Measurements from ENCODE around the gene RAD50. TPM values are rescaled to one million over a fixed set of nuclear protein-coding genes. Genes with fewer than 3 reads are reported as not detected.

RAD50 gene
- total RNA-seq, 2 donors from 2014 or later, result 49.7 to 50.7 TPM

GRCh38 chr5:132687995-132688394 lies 131.2 kb downstream of the RAD50 start:
- Mint-ChIP-seq H3K9me3 (no peaks in the 10 kb centered on the region), H3K27me3 (ENCODE audit: insufficient read depth) (no peaks in the 10 kb centered on the region), H3K36me3 (ENCODE audit: low read depth) (peaks cover 3% of the 10 kb centered on the region), H3K4me1 (no peaks in the 10 kb centered on the region), H3K4me3 (no peak overlapping the region), H3K27ac (no peak overlapping the region)
- TF ChIP-seq, protein P1, sequence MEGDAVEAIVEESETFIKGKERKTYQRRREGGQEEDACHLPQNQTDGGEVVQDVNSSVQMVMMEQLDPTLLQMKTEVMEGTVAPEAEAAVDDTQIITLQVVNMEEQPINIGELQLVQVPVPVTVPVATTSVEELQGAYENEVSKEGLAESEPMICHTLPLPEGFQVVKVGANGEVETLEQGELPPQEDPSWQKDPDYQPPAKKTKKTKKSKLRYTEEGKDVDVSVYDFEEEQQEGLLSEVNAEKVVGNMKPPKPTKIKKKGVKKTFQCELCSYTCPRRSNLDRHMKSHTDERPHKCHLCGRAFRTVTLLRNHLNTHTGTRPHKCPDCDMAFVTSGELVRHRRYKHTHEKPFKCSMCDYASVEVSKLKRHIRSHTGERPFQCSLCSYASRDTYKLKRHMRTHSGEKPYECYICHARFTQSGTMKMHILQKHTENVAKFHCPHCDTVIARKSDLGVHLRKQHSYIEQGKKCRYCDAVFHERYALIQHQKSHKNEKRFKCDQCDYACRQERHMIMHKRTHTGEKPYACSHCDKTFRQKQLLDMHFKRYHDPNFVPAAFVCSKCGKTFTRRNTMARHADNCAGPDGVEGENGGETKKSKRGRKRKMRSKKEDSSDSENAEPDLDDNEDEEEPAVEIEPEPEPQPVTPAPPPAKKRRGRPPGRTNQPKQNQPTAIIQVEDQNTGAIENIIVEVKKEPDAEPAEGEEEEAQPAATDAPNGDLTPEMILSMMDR (conservative IDR thresholded peaks at IDR 0.05), result no peak
- no peak overlapping the region for H3K27ac ChIP-seq (ENCODE audit: low read depth, low read length)
- H3K4me1 ChIP-seq (ENCODE audit: control insufficient read depth, insufficient read depth, low read length), result no peaks in the 10 kb centered on the region
- no peak for DNase-seq
- no peak overlapping the region for H3K4me3 ChIP-seq (ENCODE audit: low read length)
- H3K36me3 ChIP-seq (ENCODE audit: control insufficient read depth, insufficient read depth, low read length), result no peaks in the 10 kb centered on the region
- no peaks in the 10 kb centered on the region for H3K27me3 ChIP-seq (ENCODE audit: control insufficient read depth, insufficient read depth, low read length, poor library complexity, severe bottlenecking)
- no peaks in the 10 kb centered on the region for H3K9me3 ChIP-seq (ENCODE audit: control insufficient read depth, low read length)
- 86 to 93% methylated on average over 1 to 5 of the region's 5 CpGs for WGBS, 2 experiments (ENCODE audit: insufficient coverage in 1 of 2, insufficient read length in 1 of 2)
- H3K9ac ChIP-seq (ENCODE audit: extremely low read depth, low read length, poor library complexity, severe bottlenecking), result no peak overlapping the region

DNA sequence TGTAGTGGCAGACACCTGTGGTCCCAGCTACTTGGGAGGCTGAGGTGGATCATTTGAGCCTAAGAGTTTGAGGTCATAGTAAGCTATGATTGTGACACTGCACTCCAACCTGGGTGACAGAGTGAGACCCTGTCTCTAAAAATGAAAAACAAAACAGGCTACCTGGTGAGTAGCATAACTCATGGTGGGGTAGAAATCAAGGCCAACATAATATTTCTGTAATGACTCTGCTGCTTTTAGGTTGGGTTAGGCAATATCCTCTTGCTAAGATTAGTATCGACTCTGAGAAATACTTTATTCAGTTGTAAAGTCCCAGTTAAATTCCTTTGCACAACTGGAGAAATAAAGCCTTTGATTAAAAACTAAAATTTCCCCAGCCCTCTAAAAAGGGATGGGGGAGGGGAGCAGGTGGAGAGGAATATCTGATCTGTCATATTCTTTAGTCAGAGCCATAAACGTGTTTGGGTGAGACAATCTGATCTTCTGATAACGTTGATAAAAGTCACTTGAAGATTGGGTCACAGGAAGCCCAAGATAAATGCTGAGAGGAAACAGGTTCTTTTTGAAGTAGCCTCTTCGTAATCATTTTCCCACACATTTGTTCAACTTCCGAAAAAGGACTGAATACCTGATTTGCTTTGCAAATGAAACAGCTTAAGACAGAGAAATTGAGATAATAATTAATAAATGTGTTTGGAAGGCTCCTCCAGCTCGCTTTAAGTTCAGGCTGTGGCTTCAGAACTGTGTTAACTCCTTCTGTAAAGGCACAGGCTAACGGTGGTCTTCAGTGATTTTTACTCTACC lies 132.0 kb downstream of the RAD50 start:
- DNase-seq, result no peak
- H3K4me1 Mint-ChIP-seq, result no peaks in the 10 kb centered on the region
- no peak overlapping the region for H3K9ac ChIP-seq (ENCODE audit: extremely low read depth, low read length, poor library complexity, severe bottlenecking)
- H3K4me3 Mint-ChIP-seq, result no peak overlapping the region
- no peaks in the 10 kb centered on the region for H3K36me3 ChIP-seq (ENCODE audit: control insufficient read depth, insufficient read depth, low read length)
- TF ChIP-seq, protein P1 (conservative IDR thresholded peaks at IDR 0.05), result no peak
- no peaks in the 10 kb centered on the region for H3K27me3 Mint-ChIP-seq (ENCODE audit: insufficient read depth)
- H3K27ac ChIP-seq (ENCODE audit: low read depth, low read length), result no peak overlapping the region
- no peaks in the 10 kb centered on the region for H3K27me3 ChIP-seq (ENCODE audit: control insufficient read depth, insufficient read depth, low read length, poor library complexity, severe bottlenecking)
- H3K9me3 ChIP-seq (ENCODE audit: control insufficient read depth, low read length), result no peaks in the 10 kb centered on the region
- WGBS, 2 experiments (ENCODE audit: insufficient coverage in 1 of 2, insufficient read length in 1 of 2), result 90 to 91% methylated on average over 5 to 7 of the region's 7 CpGs
- peaks cover 5% of the 10 kb centered on the region for H3K36me3 Mint-ChIP-seq (ENCODE audit: low read depth)
- no peak overlapping the region for H3K4me3 ChIP-seq (ENCODE audit: low read length)
- H3K9me3 Mint-ChIP-seq, result no peaks in the 10 kb centered on the region
- H3K4me1 ChIP-seq (ENCODE audit: control insufficient read depth, insufficient read depth, low read length), result no peaks in the 10 kb centered on the region
- no peak overlapping the region for H3K27ac Mint-ChIP-seq

GRCh38 chr5:132689513-132689912 lies 132.7 kb downstream of the RAD50 start:
- TF ChIP-seq, protein P1 (conservative IDR thresholded peaks at IDR 0.05), result no peak
- H3K36me3 Mint-ChIP-seq (ENCODE audit: low read depth), result peaks cover 8% of the 10 kb centered on the region
- H3K27ac ChIP-seq (ENCODE audit: low read depth, low read length), result no peak overlapping the region
- DNase-seq, result no peak
- H3K4me1 Mint-ChIP-seq, result no peaks in the 10 kb centered on the region
- H3K4me3 ChIP-seq (ENCODE audit: low read length), result no peak overlapping the region
- no peaks in the 10 kb centered on the region for H3K9me3 ChIP-seq (ENCODE audit: control insufficient read depth, low read length)
- H3K9me3 Mint-ChIP-seq, result no peaks in the 10 kb centered on the region
- no peak overlapping the region for H3K4me3 Mint-ChIP-seq
- 91% methylated on average over 5 to 7 of the region's 7 CpGs for WGBS, 2 experiments (ENCODE audit: insufficient coverage in 1 of 2, insufficient read length in 1 of 2)
- H3K27me3 Mint-ChIP-seq (ENCODE audit: insufficient read depth), result no peaks in the 10 kb centered on the region
- no peaks in the 10 kb centered on the region for H3K4me1 ChIP-seq (ENCODE audit: control insufficient read depth, insufficient read depth, low read length)
- no peaks in the 10 kb centered on the region for H3K27me3 ChIP-seq (ENCODE audit: control insufficient read depth, insufficient read depth, low read length, poor library complexity, severe bottlenecking)
- no peak overlapping the region for H3K27ac Mint-ChIP-seq
- no peaks in the 10 kb centered on the region for H3K36me3 ChIP-seq (ENCODE audit: control insufficient read depth, insufficient read depth, low read length)
- H3K9ac ChIP-seq (ENCODE audit: extremely low read depth, low read length, poor library complexity, severe bottlenecking), result no peak overlapping the region
